ENCODE results near the gene SERPINE1. TPM values are rescaled to one million over a fixed set of nuclear protein-coding genes. Genes with fewer than 3 reads are reported as not detected.
A peak's percentile ranks its signal among the peaks of the same experiment; 100 is the strongest.

The SERPINE1 gene
- total RNA-seq, 1 experiment from 2014 or later = 12.8 TPM

GRCh38 chr7:101115215-101115614, 11.7 kb upstream of the SERPINE1 start:
- ATAC-seq (no peak), DNase-seq (ENCODE audit: low read depth, low spot score) (no peak)
- CTCF ChIA-PET = no interaction called here
- Histone ChIP-seq H3K36me3 (ENCODE audit: control insufficient read depth in 1 of 2, insufficient read depth in 2 of 2, low read length in 2 of 2) (no peaks in the 10 kb centered on the region), H2AFZ (ENCODE audit: low read depth, low read length, poor library complexity, severe bottlenecking) (no peak overlapping the region), H3K4me2 (ENCODE audit: low read length) (no peak overlapping the region), H3K79me2 (ENCODE audit: insufficient read depth, low read length) (no peaks in the 10 kb centered on the region), H4K20me1 (ENCODE audit: insufficient read depth) (no peaks in the 10 kb centered on the region), H3K27me3 (ENCODE audit: insufficient read depth, low read length) (no peaks in the 10 kb centered on the region), H3K4me3 (replicated peaks in 1 of 2; ENCODE audit: low read depth in 1 of 2, low read length in 2 of 2) (no peak overlapping the region), H3K9ac (ENCODE audit: low read length) (no peak overlapping the region), H3K27ac (ENCODE audit: low read depth, low read length) (no peak overlapping the region), H3K9me2 (ENCODE audit: insufficient read depth) (no peaks in the 10 kb centered on the region), H3K4me1 (ENCODE audit: control insufficient read depth in 1 of 2, insufficient read depth in 2 of 2, low read length in 2 of 2) (peaks cover 21 to 54% of the 10 kb centered on the region in 2 experiments), H3K9me3 (ENCODE audit: control insufficient read depth in 1 of 2, insufficient read depth in 1 of 2, low read depth in 1 of 2, low read length in 2 of 2) (no peaks in the 10 kb centered on the region)
- TF ChIP-seq CBX3 (IDR thresholded peaks at IDR 0.05; ENCODE audit: low read depth) = no peak
- no peak for TF ChIP-seq EZH2phosphoT487 (IDR thresholded peaks at IDR 0.05; ENCODE audit: borderline replicate concordance)
- TF ChIP-seq, protein P1, sequence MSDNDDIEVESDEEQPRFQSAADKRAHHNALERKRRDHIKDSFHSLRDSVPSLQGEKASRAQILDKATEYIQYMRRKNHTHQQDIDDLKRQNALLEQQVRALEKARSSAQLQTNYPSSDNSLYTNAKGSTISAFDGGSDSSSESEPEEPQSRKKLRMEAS (IDR thresholded peaks at IDR 0.05) = no peak
- TF ChIP-seq ZBTB33 (IDR thresholded peaks at IDR 0.05; ENCODE audit: extremely low read depth, insufficient replicate concordance, low read length) = no peak
- TF ChIP-seq POLR2A (IDR thresholded peaks at IDR 0.05; ENCODE audit: borderline replicate concordance, extremely low read depth, insufficient read depth, insufficient read length) = no peak
- no TSS peak for BruUV-seq (replicated peaks)
- POLR2A ChIA-PET = interaction anchor here (1.3 to 1.8 kb wide), 2 partner anchors 11 to 15 kb away, joined by 3 to 5 read pairs; partner anchors contain the start of gene SERPINE1
- RAD21 ChIA-PET (ENCODE audit: low non-redundant PET in 1 of 2, low total read pairs in 2 of 2, uncharacterized antibody in 2 of 2, unreplicated experiment in 2 of 2) = no interaction called here
- intact Hi-C loops (cut with micrococcal nuclease) = no loop called here

- Histone ChIP-seq H3K9me2 (ENCODE audit: insufficient read depth) (no peaks in the 10 kb centered on the region), H3K27me3 (ENCODE audit: insufficient read depth, low read length) (no peaks in the 10 kb centered on the region), H3K9me3 (ENCODE audit: control insufficient read depth in 1 of 2, insufficient read depth in 1 of 2, low read depth in 1 of 2, low read length in 2 of 2) (no peaks in the 10 kb centered on the region), H4K20me1 (ENCODE audit: insufficient read depth) (no peaks in the 10 kb centered on the region), H3K36me3 (ENCODE audit: control insufficient read depth in 1 of 2, insufficient read depth in 2 of 2, low read length in 2 of 2) (no peaks in the 10 kb centered on the region), H3K4me2 (ENCODE audit: low read length) (peak overlapping the region; percentile 74), H3K79me2 (ENCODE audit: insufficient read depth, low read length) (no peaks in the 10 kb centered on the region), H3K4me1 (ENCODE audit: control insufficient read depth in 1 of 2, insufficient read depth in 2 of 2, low read length in 2 of 2) (peaks cover 30 to 70% of the 10 kb centered on the region in 2 experiments), H2AFZ (ENCODE audit: low read depth, low read length, poor library complexity, severe bottlenecking) (no peak overlapping the region), H3K9ac (ENCODE audit: low read length) (peak overlapping the region; percentile 36), H3K27ac (ENCODE audit: low read depth, low read length) (0 out of 2 replicates have a peak overlapping the region, but pooled peaks have one; percentile 23), H3K4me3 (replicated peaks in 1 of 2; ENCODE audit: low read depth in 1 of 2, low read length in 2 of 2) (no peak overlapping the region)
- intact Hi-C loops (cut with micrococcal nuclease) = no loop called here
- DNase-seq (ENCODE audit: low read depth, low spot score) (no peak), ATAC-seq (peak; percentile 11; the same call in 1 of the 2 replicates)
- ChIA-PET CTCF (interaction anchor here (0.6 to 1.0 kb wide), 2 partner anchors 12 to 22 kb away, joined by 3 read pairs; no protein-coding TSS in a partner anchor), RAD21 (ENCODE audit: low non-redundant PET in 1 of 2, low total read pairs in 2 of 2, uncharacterized antibody in 2 of 2, unreplicated experiment in 2 of 2) (interaction anchor here in 1 of 2 experiments (0.8 kb wide), 1 partner anchor 16 kb away, joined by 3 read pairs; no protein-coding TSS in a partner anchor), POLR2A (interaction anchor here (0.8 to 2.9 kb wide), 2 partner anchors 10 to 22 kb away, joined by 4 to 18 read pairs; partner anchors contain the start of gene SERPINE1)
- BruUV-seq (replicated peaks) = no TSS peak
- TF ChIP-seq SIN3A (IDR thresholded peaks at IDR 0.05; ENCODE audit: low read depth) (no peak), EZH2phosphoT487 (IDR thresholded peaks at IDR 0.05; ENCODE audit: borderline replicate concordance) (no peak), CEBPB (IDR thresholded peaks at IDR 0.05; ENCODE audit: low read depth) (no peak), ZBTB33 (IDR thresholded peaks at IDR 0.05; ENCODE audit: extremely low read depth, insufficient replicate concordance, low read length) (no peak), CBX3 (IDR thresholded peaks at IDR 0.05; ENCODE audit: low read depth) (no peak), ZFX (IDR thresholded peaks at IDR 0.05) (no peak), FOSL1 (IDR thresholded peaks at IDR 0.05; ENCODE audit: low read depth) (no peak)
- TF ChIP-seq, protein P1 (IDR thresholded peaks at IDR 0.05) = no peak
- TF ChIP-seq, protein P2, sequence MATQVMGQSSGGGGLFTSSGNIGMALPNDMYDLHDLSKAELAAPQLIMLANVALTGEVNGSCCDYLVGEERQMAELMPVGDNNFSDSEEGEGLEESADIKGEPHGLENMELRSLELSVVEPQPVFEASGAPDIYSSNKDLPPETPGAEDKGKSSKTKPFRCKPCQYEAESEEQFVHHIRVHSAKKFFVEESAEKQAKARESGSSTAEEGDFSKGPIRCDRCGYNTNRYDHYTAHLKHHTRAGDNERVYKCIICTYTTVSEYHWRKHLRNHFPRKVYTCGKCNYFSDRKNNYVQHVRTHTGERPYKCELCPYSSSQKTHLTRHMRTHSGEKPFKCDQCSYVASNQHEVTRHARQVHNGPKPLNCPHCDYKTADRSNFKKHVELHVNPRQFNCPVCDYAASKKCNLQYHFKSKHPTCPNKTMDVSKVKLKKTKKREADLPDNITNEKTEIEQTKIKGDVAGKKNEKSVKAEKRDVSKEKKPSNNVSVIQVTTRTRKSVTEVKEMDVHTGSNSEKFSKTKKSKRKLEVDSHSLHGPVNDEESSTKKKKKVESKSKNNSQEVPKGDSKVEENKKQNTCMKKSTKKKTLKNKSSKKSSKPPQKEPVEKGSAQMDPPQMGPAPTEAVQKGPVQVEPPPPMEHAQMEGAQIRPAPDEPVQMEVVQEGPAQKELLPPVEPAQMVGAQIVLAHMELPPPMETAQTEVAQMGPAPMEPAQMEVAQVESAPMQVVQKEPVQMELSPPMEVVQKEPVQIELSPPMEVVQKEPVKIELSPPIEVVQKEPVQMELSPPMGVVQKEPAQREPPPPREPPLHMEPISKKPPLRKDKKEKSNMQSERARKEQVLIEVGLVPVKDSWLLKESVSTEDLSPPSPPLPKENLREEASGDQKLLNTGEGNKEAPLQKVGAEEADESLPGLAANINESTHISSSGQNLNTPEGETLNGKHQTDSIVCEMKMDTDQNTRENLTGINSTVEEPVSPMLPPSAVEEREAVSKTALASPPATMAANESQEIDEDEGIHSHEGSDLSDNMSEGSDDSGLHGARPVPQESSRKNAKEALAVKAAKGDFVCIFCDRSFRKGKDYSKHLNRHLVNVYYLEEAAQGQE (IDR thresholded peaks at IDR 0.05; ENCODE audit: low read depth) = no peak
These were observed 10.0 kb upstream of the SERPINE1 start for GRCh38 chr7:101116898-101117297.
